GM12872 (cell line): ENCODE measurements around the gene ACSM5.

Source experiments
- TF ChIP-seq, protein P1 (sequence below): IDR thresholded peaks from 3 replicates; pipeline ENCODE4 v1.5.1; 2011; ENCODE audit warnings: low read depth, mild to moderate bottlenecking, low read length, moderate library complexity; ENCODE audit not compliant: insufficient read depth

ACSM5 gene

DNA sequence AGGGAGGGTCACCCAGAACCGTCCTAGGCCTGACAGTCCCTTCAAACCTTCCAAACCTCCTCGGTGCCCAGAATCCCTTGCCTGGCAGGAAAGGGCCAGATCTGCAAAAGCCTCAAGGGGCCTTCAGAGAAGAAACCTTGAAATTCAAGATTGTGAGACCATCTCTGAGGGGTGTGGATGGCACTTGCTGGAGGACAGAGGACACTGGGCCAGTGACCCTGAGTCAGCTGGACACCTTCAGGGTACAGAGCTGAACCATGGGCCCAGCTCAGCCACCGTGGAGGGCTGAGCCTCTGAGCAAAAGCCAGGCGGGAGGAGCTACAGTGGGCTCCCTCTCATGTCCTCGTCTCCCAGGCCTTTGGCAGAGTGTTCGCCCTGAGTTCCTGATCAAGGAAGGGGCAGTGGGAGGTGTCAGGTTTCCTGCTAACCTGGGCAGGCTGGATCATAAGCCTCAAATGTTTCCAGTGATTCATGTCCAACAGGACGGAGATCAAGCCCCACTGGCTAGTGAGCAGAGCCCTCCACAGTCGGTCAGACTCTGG is 7.8 kb upstream of the ACSM5 start:
- TF ChIP-seq, protein P1, sequence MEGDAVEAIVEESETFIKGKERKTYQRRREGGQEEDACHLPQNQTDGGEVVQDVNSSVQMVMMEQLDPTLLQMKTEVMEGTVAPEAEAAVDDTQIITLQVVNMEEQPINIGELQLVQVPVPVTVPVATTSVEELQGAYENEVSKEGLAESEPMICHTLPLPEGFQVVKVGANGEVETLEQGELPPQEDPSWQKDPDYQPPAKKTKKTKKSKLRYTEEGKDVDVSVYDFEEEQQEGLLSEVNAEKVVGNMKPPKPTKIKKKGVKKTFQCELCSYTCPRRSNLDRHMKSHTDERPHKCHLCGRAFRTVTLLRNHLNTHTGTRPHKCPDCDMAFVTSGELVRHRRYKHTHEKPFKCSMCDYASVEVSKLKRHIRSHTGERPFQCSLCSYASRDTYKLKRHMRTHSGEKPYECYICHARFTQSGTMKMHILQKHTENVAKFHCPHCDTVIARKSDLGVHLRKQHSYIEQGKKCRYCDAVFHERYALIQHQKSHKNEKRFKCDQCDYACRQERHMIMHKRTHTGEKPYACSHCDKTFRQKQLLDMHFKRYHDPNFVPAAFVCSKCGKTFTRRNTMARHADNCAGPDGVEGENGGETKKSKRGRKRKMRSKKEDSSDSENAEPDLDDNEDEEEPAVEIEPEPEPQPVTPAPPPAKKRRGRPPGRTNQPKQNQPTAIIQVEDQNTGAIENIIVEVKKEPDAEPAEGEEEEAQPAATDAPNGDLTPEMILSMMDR = no peak

DNA sequence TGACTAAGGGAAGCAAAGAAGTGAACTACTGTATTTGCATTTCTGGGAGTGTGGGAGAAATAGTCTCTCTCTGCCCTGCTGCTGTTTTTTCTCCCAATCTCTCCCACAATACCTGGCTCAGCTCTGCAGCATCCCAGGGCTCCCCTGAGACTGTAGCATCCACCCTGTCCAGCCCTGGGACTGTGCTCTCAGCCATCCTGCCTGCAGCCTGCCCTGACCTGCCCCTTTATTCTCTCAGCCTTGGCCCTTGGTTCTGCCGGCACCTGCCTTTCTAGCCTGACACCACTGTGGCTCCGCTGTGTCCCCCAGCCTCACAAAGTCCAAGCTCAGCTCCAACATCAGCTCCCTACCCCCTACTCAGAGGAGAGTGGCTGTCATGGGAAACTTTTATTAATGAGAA is 6.7 kb upstream of the ACSM5 start:
- TF ChIP-seq, protein P1 = no peak

DNA sequence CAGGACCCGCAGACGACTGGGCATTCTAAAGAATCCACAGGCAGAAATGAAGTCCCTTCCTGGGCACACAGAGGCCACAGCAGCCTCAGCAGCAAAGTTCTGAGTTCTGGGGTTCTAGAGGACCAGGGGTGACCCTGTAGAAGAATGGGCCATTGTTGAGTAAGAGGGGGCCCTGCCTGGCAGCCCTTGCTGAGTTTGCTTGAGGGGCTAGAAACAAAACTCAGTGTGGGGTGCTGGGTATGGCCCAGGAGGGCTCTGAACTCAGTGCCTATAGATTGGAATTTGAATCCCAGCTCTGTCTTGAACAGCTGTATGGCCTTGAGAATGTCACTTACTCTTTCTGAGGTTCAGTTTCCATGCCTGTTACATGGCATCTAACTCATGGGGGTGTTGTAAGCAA is 4.7 kb upstream of the ACSM5 start, which contains the start of gene PDILT:
TSS of gene PDILT (minus strand) at position 101 of the 400 bp plus-strand sequence. CDS start 5,437 bp downstream, outside the sequence.
- TF ChIP-seq, protein P1 = no peak

DNA sequence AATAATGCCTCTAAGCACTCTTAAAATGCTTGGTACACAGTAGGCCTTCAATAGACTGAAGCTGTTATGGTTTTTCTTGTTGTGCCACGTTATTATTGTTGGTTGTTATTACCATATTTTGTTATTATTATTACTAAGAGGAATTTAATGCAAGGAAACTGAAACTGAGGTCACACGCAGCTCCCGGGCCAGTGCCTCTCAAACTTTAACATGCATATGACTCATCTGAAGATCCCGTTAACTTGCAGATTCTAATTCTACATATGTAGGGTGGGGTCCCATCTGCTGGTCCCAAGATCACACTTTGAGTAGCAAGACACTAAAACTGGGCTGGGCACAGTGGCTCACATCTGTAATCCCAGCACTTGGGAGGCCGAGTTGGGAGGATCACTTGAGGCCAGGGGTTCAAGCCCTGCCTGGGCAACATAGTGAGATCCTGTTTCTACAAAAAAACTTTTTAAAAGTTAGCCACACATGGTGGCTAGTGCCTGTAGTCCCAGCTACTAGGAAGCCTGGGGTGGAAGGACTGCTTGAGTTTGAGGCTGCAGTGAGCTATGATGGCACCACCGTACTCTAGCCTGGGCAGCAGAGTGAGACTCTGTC is 888 bp downstream of the ACSM5 start:
- TF ChIP-seq, protein P1 = no peak

DNA sequence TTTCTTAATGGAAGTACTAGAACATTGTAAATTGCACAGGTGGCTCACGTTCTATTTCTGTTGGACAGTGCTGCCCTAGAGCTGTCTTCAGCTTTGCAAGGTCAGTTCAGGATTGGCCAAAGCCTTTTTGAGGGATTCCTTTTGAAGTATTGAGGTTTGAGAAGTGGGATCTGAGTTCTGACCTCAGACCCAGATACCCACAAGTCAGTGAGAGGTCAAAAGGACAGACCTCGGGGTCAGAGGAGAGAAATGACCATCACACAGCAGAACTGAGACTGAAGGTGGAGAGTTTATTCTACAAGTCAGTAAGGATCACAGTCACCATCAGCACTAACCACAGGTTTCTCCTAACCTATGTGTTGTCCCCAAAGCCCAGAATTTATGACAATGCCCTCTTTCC is 1.7 kb downstream of the ACSM5 start:
- TF ChIP-seq, protein P1 = no peak

DNA sequence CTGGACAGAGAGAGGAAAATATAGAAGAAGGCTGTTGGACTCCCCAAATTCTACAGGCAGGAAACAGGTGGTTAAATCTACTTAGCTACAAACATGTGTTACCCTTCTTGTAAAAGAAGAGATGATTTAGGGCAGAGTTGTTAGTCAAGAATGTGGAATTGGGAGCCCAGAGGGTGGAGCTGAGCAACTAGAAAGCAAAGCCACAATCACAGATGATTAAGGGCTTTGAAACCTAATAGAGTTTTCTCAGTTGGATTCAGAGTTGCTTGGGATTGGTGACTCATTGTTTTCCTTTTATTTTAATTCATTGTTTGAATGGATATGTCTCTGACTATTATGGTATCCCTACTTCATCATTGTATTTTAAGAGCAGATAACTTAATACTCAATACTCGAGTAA is 6.2 kb downstream of the ACSM5 start:
- TF ChIP-seq, protein P1 = no peak

DNA sequence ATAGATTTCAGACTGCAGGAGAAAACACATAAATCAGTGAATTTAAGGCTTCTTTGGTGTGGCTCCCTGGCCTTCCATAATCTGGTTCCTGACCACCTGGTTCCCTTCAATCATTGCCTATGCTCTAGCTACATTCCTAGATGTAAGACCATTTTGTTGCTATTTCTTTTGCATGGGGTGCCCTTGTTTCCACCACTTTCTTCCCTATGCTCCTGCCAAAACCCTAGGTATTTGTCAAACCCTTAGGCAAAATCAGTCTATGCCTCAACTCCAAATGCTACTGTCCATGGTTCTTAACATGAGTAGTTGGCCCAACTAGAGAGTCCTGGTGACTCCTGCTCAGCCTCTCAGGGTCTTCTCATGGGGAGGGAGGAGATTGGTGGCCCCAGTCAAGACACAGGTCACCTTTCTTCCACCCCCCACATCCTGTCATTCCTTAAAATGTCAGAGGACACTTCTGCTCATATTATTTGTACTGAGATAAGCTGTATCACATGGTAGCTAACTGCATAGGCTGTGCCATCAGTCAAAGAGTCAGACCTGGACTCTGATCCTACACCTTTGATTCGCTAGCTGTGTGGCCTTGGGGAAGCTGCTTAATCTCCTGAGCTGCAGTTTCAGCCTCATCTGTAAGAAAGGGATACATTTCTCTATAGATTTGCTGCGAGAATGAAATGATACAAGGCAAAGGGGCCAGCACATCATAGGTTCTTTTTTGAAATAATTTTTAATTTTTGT is 15.0 kb downstream of the ACSM5 start:
- TF ChIP-seq, protein P1 = no peak
